ENCODE data around the gene MS4A8. TPM values are rescaled to one million over a fixed set of nuclear protein-coding genes. Genes with fewer than 3 reads are reported as not detected.

MS4A8 gene
- total RNA-seq, 1 experiment from 2014 or later = not detected

- no peak overlapping the region for H3K14ac ChIP-seq (ENCODE audit: insufficient read depth, low read length)
- no peak overlapping the region for H3T11ph ChIP-seq (ENCODE audit: low read length)
- no peak overlapping the region for H4K8ac ChIP-seq (replicated peaks; ENCODE audit: insufficient read length, low read depth, low read length)
- H4K91ac ChIP-seq (ENCODE audit: insufficient read length, low read depth, low read length) = no peak overlapping the region
- no peak overlapping the region for H2BK12ac ChIP-seq (ENCODE audit: insufficient read length, low read depth, low read length)
- H3K36me3 Mint-ChIP-seq (ENCODE audit: insufficient read depth in 1 of 3, low read depth in 3 of 3) = no peaks in the 10 kb centered on the region
- no peaks in the 10 kb centered on the region; a peak in 2 of 5 replicates for H3K9me3 Mint-ChIP-seq
- no peak overlapping the region for H2AFZ ChIP-seq (ENCODE audit: low read length)
- no peak overlapping the region for H3K56ac ChIP-seq (ENCODE audit: insufficient read length, low read depth, low read length)
- H4K5ac ChIP-seq (ENCODE audit: insufficient read length, low read depth, low read length) = no peak overlapping the region
- no peaks in the 10 kb centered on the region for H3K23me2 ChIP-seq (ENCODE audit: insufficient read length, low read depth, low read length, poor library complexity, severe bottlenecking)
- peaks cover 5% of the 10 kb centered on the region for H3K27me3 Mint-ChIP-seq (ENCODE audit: low read depth)
- no peak overlapping the region for H3K23ac ChIP-seq (ENCODE audit: insufficient read length, low read depth, low read length)
- no peaks in the 10 kb centered on the region for H3K4me1 ChIP-seq (ENCODE audit: insufficient read depth, low read length)
- H3K4ac ChIP-seq (ENCODE audit: low read depth, low read length) = no peak overlapping the region
- H2AK5ac ChIP-seq (ENCODE audit: insufficient read length, low read length) = no peak overlapping the region
- TF ChIP-seq CTCF (conservative IDR thresholded peaks at IDR 0.05) = no peak
- no peaks in the 10 kb centered on the region for H3K9me3 ChIP-seq (ENCODE audit: control insufficient read depth, low read depth, low read length)
- no peak overlapping the region for H3K9ac ChIP-seq (ENCODE audit: extremely low read depth, insufficient read length, low read length)
- no peaks in the 10 kb centered on the region for H4K20me1 ChIP-seq (ENCODE audit: control insufficient read depth, insufficient read depth, insufficient read length)
- H3K27me3 ChIP-seq (ENCODE audit: insufficient read depth, low read length) = no peaks in the 10 kb centered on the region
- peaks cover 4 to 6% of the 10 kb centered on the region in 2 experiments for H3K4me1 Mint-ChIP-seq
- no peak for DNase-seq
- H3K4me2 ChIP-seq (ENCODE audit: insufficient read depth, insufficient read length, low read length) = no peak overlapping the region
- H2BK20ac ChIP-seq (ENCODE audit: low read depth, low read length, poor library complexity, severe bottlenecking) = no peak overlapping the region
- no peaks in the 10 kb centered on the region for H3K79me2 ChIP-seq (ENCODE audit: insufficient read depth, low read length)
- no peak overlapping the region for H3K4me3 Mint-ChIP-seq
- no peak overlapping the region for H3K27ac Mint-ChIP-seq
- H3K18ac ChIP-seq (ENCODE audit: insufficient read length, low read depth, low read length) = no peak overlapping the region
- H3K27ac ChIP-seq (ENCODE audit: insufficient read length, low read depth, low read length) = no peak overlapping the region
- H3K79me1 ChIP-seq (ENCODE audit: insufficient read depth, low read depth, low read length, poor library complexity, severe bottlenecking) = no peaks in the 10 kb centered on the region
- H2BK15ac ChIP-seq (ENCODE audit: low read depth, low read length) = no peak overlapping the region
- no peak overlapping the region for H2BK120ac ChIP-seq (ENCODE audit: low read depth, low read length, poor library complexity, severe bottlenecking)
- no peak overlapping the region for H2BK5ac ChIP-seq (ENCODE audit: insufficient read length, low read length)
These were observed 41.2 kb downstream of the MS4A8 start for GRCh38 chr11:60740573-60740972.
